Measurements from ENCODE around the gene KIF21B.

The KIF21B gene

DNA sequence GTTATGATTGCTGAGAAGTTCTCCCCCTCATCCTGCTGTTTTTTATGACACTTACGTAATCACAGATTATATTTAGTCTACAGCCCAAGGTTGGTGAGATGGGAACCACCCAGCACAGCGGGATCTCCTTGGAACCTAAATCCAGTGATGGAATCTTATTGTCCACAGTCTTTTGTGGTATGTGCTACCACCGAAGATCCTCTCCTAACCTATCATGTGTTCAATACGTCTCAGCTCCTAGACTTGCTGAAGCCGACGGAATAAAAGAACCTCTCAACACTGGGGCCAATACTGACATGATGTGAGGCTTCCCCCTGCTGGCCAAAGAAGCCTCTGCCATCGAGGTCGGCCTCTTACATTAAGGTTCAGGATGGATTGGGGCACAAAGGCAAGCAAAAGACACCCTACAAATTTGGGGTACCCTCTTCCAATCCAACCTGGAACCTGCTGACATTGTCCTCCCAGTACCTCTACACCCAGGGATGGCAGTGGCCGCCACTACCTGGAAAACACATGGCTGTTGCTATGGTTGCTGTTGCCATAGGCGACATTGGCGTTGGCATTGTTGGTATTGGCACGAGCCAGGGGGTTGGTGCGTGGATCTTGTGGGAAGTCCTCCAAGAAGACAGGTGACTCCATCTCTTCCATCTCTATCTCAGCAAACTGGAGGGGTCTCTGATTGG, 19.4 kb upstream of the KIF21B start:
- H3K9ac ChIP-seq (ENCODE audit: low read depth, low read length) = no peak overlapping the region
- H3K27me3 ChIP-seq (ENCODE audit: insufficient read depth, low read length) = no peaks in the 10 kb centered on the region
- no peaks in the 10 kb centered on the region for H3K36me3 ChIP-seq (ENCODE audit: insufficient read depth, low read length)
- no peak overlapping the region for H3K4me3 ChIP-seq (ENCODE audit: low read length)
- H3K4me1 ChIP-seq (ENCODE audit: insufficient read depth, low read length) = no peaks in the 10 kb centered on the region
- WGBS = 57% methylated on average over 13 of the region's 13 CpGs
- no peak overlapping the region for H3K27ac ChIP-seq (ENCODE audit: low read depth, low read length)
- H3K9me3 ChIP-seq (ENCODE audit: insufficient read depth, low read depth, low read length) = no peaks in the 10 kb centered on the region

DNA sequence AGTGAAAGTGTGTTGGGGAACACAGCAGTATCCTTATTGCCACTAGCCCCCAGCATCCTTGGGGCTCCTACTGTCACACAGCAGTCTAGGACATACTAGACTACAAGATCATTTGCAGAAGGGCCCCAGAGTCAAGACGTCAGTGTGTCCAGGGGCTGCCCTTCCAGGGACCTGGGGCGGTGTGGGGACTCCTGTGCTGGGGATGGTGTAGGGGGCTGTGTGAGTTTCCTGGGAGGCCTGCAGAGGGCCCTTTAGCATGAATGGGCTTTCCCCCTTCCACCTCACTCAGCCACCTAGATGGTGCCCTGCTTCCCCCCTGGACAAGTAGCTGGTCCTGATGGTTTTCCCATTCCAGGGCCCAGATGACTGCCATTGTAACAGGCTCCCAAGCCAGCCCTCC, 17.5 kb upstream of the KIF21B start:
- Histone ChIP-seq H3K4me1 (ENCODE audit: insufficient read depth, low read length) (no peaks in the 10 kb centered on the region), H3K27me3 (ENCODE audit: insufficient read depth, low read length) (no peaks in the 10 kb centered on the region), H3K9ac (ENCODE audit: low read depth, low read length) (no peak overlapping the region), H3K9me3 (ENCODE audit: insufficient read depth, low read depth, low read length) (no peaks in the 10 kb centered on the region), H3K36me3 (ENCODE audit: insufficient read depth, low read length) (no peaks in the 10 kb centered on the region), H3K27ac (ENCODE audit: low read depth, low read length) (no peak overlapping the region), H3K4me3 (ENCODE audit: low read length) (no peak overlapping the region)
- 100% methylated on average over 2 of the region's 2 CpGs for WGBS

DNA sequence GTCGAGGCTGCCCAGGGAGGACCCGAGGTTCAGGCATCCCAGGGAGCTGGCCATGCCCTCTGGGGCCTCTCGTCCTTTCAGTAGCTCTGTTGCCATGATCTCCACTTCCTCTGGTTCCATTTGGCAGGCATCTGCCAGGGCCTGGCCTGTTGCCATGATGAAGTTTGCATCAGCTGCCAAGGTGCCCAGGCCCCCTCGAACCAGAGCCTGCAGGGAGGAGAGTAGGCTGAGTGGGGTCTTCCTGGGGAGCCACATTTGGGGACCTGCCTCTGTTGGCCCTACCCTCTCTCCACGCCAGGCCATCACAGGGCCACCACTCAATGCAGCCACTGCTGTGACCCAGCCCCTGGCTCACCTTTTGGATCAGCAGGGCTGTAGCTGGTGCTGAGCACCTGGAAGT, 16.4 kb upstream of the KIF21B start:
- Histone ChIP-seq H3K36me3 (ENCODE audit: insufficient read depth, low read length) (no peaks in the 10 kb centered on the region), H3K9ac (ENCODE audit: low read depth, low read length) (no peak overlapping the region), H3K9me3 (ENCODE audit: insufficient read depth, low read depth, low read length) (no peaks in the 10 kb centered on the region), H3K4me1 (ENCODE audit: insufficient read depth, low read length) (no peaks in the 10 kb centered on the region), H3K27me3 (ENCODE audit: insufficient read depth, low read length) (no peaks in the 10 kb centered on the region), H3K4me3 (ENCODE audit: low read length) (no peak overlapping the region), H3K27ac (ENCODE audit: low read depth, low read length) (no peak overlapping the region)
- WGBS = 90% methylated on average over 5 of the region's 5 CpGs

DNA sequence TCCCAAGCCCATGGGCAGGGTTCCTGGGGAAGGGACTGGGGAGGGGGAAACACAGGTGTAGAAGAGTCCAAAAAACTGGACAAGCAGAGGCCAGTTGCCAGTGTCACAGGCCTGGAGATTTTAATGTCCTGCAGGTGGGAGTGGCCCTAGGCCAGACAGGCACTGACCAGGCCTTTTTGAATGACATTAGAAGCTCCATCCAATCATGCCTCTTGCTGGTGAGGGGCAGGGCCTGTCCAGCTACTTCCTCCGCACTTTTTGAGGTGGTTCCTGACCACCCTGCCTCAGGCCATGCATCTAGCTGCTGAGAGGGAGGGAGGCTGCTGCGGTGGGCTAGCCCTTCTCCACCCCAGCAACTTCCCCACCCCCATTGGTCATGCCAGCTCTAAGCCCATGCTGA, 15.9 kb upstream of the KIF21B start:
- Histone ChIP-seq H3K27me3 (ENCODE audit: insufficient read depth, low read length) (no peaks in the 10 kb centered on the region), H3K36me3 (ENCODE audit: insufficient read depth, low read length) (no peaks in the 10 kb centered on the region), H3K4me3 (ENCODE audit: low read length) (no peak overlapping the region), H3K9ac (ENCODE audit: low read depth, low read length) (no peak overlapping the region), H3K4me1 (ENCODE audit: insufficient read depth, low read length) (no peaks in the 10 kb centered on the region), H3K27ac (ENCODE audit: low read depth, low read length) (no peak overlapping the region), H3K9me3 (ENCODE audit: insufficient read depth, low read depth, low read length) (no peaks in the 10 kb centered on the region)
- 76% methylated on average over 2 of the region's 2 CpGs for WGBS

DNA sequence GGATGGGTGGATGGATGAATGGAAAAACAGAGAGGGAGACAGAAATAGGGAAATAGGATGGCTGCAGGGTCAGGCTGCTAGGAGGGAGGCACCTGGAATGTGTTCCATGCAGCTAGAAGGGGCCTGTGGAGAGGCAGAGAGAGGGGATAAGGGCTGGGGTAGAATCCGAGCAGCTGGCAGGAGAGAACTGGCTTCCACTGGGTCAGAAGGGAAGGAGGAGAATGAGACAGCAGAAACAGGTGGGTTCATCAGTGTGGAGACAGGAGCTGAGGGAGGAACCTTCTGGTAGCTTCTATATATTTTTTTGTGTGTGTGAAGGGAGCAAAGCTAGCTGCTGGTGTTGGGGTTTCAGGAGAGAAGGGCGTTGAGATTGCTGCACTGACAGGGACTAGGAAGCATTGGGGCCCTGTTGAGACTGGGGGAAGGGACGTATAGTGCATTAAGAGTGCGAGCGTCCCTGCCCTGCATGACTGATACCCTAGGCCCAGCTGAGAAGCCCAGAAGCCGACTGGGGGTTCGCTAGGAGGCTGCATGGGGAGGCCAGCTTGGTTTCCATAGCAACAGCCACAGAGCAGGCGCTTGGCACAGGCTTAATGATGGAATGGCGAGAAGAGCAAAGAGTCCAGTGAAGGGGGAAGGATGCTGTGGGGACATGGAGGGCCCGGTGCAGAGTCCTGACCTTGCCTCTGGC, 14.8 kb upstream of the KIF21B start:
- Histone ChIP-seq H3K9me3 (ENCODE audit: insufficient read depth, low read depth, low read length) (no peaks in the 10 kb centered on the region), H3K36me3 (ENCODE audit: insufficient read depth, low read length) (no peaks in the 10 kb centered on the region), H3K4me3 (ENCODE audit: low read length) (no peak overlapping the region), H3K27me3 (ENCODE audit: insufficient read depth, low read length) (no peaks in the 10 kb centered on the region), H3K4me1 (ENCODE audit: insufficient read depth, low read length) (no peaks in the 10 kb centered on the region), H3K9ac (ENCODE audit: low read depth, low read length) (no peak overlapping the region), H3K27ac (ENCODE audit: low read depth, low read length) (no peak overlapping the region)
- WGBS = 87% methylated on average over 10 of the region's 10 CpGs

DNA sequence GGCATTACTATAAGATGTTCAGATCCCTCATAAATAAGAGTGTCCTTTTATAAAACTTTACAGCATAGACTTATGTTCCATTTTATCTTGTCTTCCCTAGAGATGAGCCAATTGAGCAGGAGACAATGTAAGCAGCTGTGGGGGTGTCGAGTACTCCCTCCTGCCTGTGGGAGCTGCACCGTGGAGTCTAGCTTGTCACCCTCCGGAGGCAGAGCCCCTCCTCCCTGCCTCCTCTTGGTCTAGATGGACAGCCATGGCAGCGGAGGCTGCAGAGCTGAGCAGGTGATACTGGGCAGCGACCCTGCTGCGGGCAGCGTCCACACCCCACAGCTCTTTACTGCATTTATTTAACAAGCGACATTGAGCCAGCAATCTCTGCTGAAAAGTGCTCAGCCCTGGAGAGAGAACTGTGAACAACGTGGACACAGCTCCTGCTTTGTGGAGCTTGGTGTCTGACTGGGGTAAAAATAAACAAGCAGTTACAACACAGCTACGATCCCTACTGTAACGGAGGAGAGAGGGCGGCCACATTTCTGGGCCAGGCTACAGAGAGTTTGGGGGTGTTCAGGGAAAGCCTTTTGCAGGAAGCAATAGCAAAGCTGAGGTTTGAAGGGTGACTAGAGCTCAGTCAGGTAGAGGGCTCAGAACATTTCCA, 12.8 kb upstream of the KIF21B start:
- Histone ChIP-seq H3K9ac (ENCODE audit: low read depth, low read length) (no peak overlapping the region), H3K27ac (ENCODE audit: low read depth, low read length) (no peak overlapping the region), H3K27me3 (ENCODE audit: insufficient read depth, low read length) (no peaks in the 10 kb centered on the region), H3K4me3 (ENCODE audit: low read length) (no peak overlapping the region), H3K36me3 (ENCODE audit: insufficient read depth, low read length) (no peaks in the 10 kb centered on the region), H3K9me3 (ENCODE audit: insufficient read depth, low read depth, low read length) (no peaks in the 10 kb centered on the region), H3K4me1 (ENCODE audit: insufficient read depth, low read length) (no peaks in the 10 kb centered on the region)
- WGBS = 91% methylated on average over 12 of the region's 12 CpGs

DNA sequence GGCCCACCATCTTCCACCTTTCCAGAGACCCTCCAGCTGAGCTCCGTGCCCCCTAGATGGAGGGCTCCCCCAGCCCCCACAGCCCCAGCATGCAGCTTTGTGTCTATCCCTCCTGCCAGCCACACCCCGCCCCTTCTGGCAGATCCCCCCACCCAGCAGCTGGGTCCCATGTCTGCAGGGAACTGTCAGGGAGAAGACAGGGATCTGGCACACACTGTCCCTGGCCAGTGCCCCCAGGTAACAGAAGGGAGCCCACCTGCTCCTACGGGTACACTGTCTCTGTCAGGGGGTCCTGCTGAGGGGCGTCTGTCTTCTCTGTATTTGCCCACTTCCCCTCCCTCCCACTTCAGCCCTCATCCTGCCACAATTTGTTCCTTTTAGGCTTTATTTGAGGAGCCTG, 11.2 kb upstream of the KIF21B start:
- Histone ChIP-seq H3K4me3 (ENCODE audit: low read length) (no peak overlapping the region), H3K27ac (ENCODE audit: low read depth, low read length) (no peak overlapping the region), H3K9ac (ENCODE audit: low read depth, low read length) (no peak overlapping the region), H3K36me3 (ENCODE audit: insufficient read depth, low read length) (no peaks in the 10 kb centered on the region), H3K27me3 (ENCODE audit: insufficient read depth, low read length) (no peaks in the 10 kb centered on the region), H3K4me1 (ENCODE audit: insufficient read depth, low read length) (no peaks in the 10 kb centered on the region), H3K9me3 (ENCODE audit: insufficient read depth, low read depth, low read length) (no peaks in the 10 kb centered on the region)
- WGBS = 90% methylated on average over 4 of the region's 4 CpGs

DNA sequence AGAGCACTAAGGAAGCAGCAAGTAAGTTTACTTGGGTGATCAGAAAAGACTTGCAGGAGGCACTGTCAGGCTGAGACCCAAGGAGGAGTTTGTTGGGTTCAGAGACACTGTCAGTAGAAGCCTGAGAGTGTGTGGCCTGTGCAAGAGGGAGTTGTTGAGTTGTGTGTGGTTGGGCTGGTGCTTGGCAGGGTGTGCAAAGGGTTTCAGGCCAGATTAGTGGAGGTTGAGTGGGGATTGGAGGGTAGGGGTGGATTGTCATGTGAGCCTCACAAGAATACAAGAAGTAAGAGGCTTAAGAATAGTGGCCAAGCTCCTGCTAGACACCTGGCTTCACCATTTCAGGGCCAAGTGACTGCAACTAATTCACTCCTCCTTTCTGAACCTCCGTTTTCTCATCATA, 8.9 kb upstream of the KIF21B start:
- Histone ChIP-seq H3K4me1 (ENCODE audit: insufficient read depth, low read length) (no peaks in the 10 kb centered on the region), H3K27ac (ENCODE audit: low read depth, low read length) (no peak overlapping the region), H3K27me3 (ENCODE audit: insufficient read depth, low read length) (no peaks in the 10 kb centered on the region), H3K4me3 (ENCODE audit: low read length) (no peak overlapping the region), H3K36me3 (ENCODE audit: insufficient read depth, low read length) (no peaks in the 10 kb centered on the region), H3K9ac (ENCODE audit: low read depth, low read length) (no peak overlapping the region), H3K9me3 (ENCODE audit: insufficient read depth, low read depth, low read length) (no peaks in the 10 kb centered on the region)
- no CpG with 5 or more reads among the region's 1 CpG for WGBS

DNA sequence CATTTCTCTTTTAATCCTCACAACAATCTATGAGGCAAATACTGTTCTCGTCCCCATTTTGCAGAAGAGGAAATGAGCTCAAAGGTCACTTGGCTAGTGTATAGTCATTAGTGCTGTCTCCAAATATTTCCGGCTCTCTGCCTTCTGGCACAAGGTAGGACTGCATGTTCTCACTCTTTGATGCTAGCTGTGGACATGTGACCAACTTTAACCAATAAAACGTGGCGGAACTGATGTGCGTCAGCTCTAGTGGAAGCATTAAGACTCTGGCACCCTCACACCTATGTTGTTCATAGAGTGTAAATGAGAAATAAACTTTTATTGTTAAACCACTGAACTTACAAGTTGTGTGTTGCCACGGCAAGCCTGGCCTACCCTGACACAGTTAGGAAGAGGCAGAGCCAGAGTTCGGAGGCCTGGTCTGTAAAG, 5.0 kb upstream of the KIF21B start:
- Histone ChIP-seq H3K4me1 (ENCODE audit: insufficient read depth, low read length) (peaks cover 21% of the 10 kb centered on the region), H3K9me3 (ENCODE audit: insufficient read depth, low read depth, low read length) (no peaks in the 10 kb centered on the region), H3K36me3 (ENCODE audit: insufficient read depth, low read length) (peaks cover 3% of the 10 kb centered on the region; the same call in 1 of the 2 replicates), H3K9ac (ENCODE audit: low read depth, low read length) (no peak overlapping the region), H3K27me3 (ENCODE audit: insufficient read depth, low read length) (no peaks in the 10 kb centered on the region), H3K4me3 (ENCODE audit: low read length) (no peak overlapping the region), H3K27ac (ENCODE audit: low read depth, low read length) (no peak overlapping the region)
- WGBS = 89% methylated on average over 7 of the region's 7 CpGs

DNA sequence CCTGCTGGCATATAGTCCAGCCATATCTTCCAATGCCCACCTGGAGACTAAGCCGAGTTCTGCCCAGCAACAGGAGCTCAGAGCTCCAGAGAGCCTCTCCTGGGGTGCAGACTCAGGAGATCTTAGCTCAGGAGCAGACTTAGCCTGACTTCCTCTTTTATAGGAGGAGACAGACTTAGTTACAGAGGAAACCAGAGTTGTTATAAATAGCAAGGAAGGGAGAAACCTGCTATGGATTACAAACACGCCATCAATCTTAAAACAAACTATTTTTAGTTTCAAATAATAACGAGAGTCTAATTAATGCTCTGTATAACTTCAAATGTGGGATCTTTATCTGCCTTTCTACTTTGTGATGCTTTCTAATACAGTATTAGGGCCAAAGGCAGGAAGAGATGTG, 3.3 kb upstream of the KIF21B start:
- Histone ChIP-seq H3K9ac (ENCODE audit: low read depth, low read length) (no peak overlapping the region), H3K9me3 (ENCODE audit: insufficient read depth, low read depth, low read length) (no peaks in the 10 kb centered on the region), H3K4me3 (ENCODE audit: low read length) (no peak overlapping the region), H3K27me3 (ENCODE audit: insufficient read depth, low read length) (peaks cover 10% of the 10 kb centered on the region), H3K27ac (ENCODE audit: low read depth, low read length) (no peak overlapping the region), H3K36me3 (ENCODE audit: insufficient read depth, low read length) (peaks cover 3% of the 10 kb centered on the region; the same call in 1 of the 2 replicates), H3K4me1 (ENCODE audit: insufficient read depth, low read length) (peaks cover 30% of the 10 kb centered on the region)
- 83% methylated on average over 1 of the region's 3 CpGs for WGBS

DNA sequence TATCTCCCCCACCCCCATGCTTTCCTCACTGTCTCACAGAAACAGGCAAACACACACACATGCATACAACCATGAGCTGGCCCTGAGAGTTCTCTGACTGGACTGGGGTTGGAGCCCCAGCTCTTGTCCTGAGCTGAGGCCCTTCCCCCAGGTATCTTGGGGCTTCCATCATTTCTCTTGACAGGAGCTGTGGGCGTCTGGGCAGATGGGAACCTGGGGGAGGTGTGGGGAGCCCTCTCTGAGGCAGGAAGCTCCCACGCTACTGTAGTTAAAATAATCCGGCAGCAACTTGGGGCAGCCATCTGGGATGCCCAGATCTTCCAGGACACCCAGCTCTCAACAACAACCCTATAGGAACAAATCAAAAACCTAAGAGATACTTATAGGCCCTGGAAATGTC, 2.7 kb upstream of the KIF21B start:
- no peak overlapping the region for H3K27ac ChIP-seq (ENCODE audit: low read depth, low read length)
- 93% methylated on average over 3 of the region's 3 CpGs for WGBS
- H3K4me1 ChIP-seq (ENCODE audit: insufficient read depth, low read length) = peaks cover 35% of the 10 kb centered on the region
- no peak overlapping the region for H3K4me3 ChIP-seq (ENCODE audit: low read length)
- H3K27me3 ChIP-seq (ENCODE audit: insufficient read depth, low read length) = peaks cover 10% of the 10 kb centered on the region
- peaks cover 3% of the 10 kb centered on the region; the same call in 1 of the 2 replicates for H3K36me3 ChIP-seq (ENCODE audit: insufficient read depth, low read length)
- H3K9ac ChIP-seq (ENCODE audit: low read depth, low read length) = no peak overlapping the region
- H3K9me3 ChIP-seq (ENCODE audit: insufficient read depth, low read depth, low read length) = no peaks in the 10 kb centered on the region
